GM19193 (cell line): Measurements from ENCODE around the gene WDFY1.

Experiments
- POLR2A ChIP-seq: IDR thresholded peaks from 4 replicates; pipeline ENCODE4 v1.6.1; 2011; ENCODE audit not compliant: insufficient read depth, insufficient read length; ENCODE audit errors: extremely low read depth

The WDFY1 gene

DNA sequence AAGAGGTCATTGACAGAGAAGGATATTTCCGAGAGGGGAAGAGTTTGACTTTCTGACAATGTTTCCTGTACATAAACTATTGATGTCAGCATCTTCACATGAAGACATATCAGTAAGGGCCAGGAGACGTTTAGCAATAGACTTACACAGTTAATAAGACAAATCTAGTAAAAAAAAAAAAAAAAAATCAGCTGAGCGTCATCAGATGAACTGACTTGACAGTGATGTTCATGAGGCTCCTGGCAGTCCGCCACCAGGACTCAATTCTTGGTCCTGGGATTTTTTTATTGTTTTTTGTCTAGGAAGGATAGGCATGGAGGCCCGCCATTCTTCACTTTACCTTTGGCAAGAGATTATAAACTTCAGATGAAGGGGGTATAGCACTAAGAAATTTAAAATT lies 26.6 kb upstream of the WDFY1 start:
- TF ChIP-seq POLR2A = no peak

DNA sequence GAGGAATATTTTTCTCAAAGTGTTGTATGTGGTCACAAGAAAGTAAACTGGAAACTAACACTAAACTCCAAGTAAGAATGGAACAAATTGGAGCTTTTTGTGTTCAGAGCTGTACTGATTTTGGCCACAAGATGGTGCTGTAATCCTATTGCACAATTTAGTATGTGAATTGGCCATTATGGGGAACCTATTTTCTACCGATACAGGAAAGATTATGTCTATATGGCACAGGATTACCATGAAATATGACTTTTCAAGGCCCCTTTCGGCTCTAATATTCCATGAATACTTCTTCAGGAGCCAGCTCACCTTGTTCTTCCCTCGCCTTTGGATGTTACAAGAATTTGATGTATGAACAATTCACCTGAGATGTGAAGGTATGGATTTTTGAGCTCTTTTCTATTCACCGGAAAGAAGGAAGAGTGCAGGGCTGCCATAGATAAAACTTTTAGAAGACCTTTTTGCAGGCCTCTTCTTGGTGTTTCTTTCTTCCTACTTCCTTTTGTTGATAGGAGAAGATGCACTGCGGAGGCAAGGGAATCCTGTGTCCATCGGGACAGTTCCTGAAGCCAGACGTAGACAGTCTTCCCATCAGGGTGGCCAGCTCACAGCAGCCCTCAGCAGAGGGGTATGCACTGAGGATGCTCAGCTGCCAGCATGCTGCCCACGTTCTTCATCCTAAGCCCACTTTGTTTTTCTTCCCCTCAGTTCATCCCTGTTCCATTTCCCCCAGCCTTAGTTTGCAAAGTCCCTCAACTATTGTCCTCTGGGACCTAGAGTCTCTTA lies 25.4 kb upstream of the WDFY1 start:
- TF ChIP-seq POLR2A = no peak

GRCh38 chr2:223969856-223970255 lies 24.7 kb upstream of the WDFY1 start:
- no peak for TF ChIP-seq POLR2A

GRCh38 chr2:223969315-223969714 lies 24.2 kb upstream of the WDFY1 start:
- no peak for TF ChIP-seq POLR2A

DNA sequence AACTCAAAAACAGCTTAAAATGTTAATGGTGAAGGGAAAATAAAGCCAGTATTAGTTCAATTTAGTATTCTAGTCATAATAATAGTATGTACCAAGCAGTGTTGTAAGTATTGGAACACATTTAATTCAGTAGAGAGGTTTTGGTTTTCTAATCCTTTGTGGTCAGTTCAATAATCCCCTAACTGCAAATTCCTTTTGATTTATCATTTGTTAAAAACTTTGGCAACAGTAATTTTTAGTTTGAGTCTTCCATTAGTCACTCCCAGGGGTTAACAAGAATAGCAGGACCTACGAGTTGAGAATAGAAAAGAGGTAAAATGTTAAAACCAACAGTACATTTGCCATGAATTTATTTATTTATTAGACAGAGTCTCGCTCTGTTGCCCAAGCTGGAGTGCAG lies 22.8 kb upstream of the WDFY1 start:
- no peak for TF ChIP-seq POLR2A

GRCh38 chr2:223959688-223960087 lies 14.6 kb upstream of the WDFY1 start:
- no peak for TF ChIP-seq POLR2A

DNA sequence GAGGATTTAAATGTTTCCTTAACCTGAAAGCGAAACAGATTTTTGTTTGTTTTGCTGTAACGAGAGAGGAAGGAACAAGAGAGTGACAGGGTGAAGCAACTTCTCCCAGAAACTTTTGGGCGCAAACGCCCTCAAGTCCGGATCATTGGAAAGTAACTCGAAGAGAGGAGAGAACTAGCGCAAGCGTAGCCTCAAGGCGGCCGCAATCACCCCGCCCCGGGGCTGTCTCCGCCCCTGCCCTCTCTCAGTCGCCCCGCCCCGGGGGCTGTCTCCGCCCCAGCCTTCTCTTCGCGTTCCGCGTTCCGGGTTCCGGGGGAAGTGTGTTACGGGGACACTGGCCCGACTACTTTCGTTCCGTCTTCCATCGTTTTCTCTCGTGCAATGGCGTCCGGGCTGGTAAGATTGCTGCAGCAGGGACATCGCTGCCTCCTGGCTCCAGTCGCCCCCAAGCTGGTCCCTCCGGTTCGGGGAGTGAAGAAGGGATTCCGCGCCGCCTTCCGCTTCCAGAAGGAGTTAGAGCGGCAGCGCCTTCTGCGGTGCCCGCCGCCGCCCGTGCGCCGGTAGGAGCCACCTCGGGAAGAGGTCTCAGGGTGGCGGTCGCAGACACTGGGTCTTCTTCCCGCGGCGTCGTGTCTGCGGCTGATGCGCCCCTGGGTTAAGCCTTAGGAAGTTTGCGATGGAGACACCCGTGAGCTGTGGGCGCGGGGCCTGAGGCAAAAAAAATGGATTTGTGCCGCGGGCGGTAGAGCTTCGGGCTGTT lies 12.1 kb upstream of the WDFY1 start, which contains the start of gene MRPL44:
Gene MRPL44 (plus strand): TSS at position 372 of the 760 bp plus-strand sequence. CDS start 10 bp downstream, at position 382.
- peak; percentile 78 for TF ChIP-seq POLR2A

DNA sequence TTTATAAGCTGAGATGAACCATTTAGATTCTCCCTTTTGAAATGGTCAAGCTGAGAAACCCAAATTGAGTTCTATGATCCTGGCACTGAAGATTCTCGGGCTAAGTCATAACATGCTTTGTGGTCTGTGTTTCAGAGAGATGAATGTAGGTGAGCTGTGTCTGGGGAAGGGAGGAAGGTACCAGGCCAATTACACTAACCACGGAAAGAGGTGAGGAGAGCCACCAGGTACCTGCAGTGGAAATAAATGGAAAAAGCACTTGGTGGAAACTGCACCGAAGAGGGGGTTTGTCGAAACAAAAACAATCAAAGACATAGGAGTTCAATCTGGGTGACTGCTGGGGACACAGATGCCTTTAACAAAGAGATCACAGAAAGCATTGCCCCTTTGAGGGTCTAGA lies 11.2 kb upstream of the WDFY1 start:
- no peak for TF ChIP-seq POLR2A

DNA sequence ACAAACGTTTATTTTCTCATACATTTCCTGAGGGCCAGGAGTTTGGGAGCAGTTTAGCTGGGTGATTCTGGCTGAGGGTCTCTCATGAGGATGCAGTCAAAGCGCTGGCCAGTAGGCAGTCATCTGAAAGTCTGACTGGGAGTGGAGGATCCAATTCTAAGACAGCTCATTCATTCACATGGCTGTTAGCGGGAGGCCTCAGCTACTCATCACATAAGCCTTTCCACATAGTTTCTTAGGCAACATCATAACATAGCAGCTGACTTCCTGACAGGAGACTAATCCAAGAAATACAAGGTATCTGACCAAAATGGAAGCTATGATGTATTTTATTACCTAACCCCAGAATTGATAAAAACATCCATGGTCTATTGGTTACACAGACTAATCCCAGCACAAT lies 9.3 kb upstream of the WDFY1 start:
- TF ChIP-seq POLR2A = no peak

DNA sequence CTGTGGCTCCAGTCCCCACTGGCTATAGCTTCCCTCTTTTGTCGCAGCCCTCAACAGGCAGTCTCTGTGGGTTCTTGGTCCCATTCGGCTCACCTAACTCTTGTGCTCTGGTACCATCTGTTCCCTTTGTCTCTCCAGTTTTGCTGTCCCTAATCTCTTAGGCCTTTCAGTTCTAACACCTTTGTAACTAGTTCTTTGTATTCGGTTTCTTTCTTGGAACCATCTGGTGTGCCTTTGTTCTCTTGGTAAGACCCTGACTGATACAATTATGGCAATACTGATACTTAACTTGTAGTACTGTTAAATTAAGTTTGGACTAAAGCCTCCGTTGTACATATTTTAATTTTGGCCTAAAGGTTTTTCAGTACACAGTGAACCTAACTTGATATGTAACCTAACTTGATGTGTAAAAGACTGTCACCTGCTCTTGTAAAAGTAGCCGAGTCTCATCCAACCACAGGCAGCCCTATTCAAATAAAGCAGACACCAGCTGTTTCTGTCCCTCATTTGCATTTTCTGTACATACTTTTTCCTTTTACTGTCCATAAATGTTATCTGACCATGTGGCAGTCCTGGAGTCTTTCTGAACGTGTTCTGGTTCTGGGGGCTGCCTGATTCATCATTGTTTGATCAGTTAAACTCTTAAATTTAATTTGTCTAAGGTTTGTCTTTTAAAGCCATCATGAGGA lies 7.3 kb upstream of the WDFY1 start:
- peak; percentile 50 for TF ChIP-seq POLR2A

GRCh38 chr2:223950448-223951347 lies 5.6 kb upstream of the WDFY1 start:
- no peak for TF ChIP-seq POLR2A

DNA sequence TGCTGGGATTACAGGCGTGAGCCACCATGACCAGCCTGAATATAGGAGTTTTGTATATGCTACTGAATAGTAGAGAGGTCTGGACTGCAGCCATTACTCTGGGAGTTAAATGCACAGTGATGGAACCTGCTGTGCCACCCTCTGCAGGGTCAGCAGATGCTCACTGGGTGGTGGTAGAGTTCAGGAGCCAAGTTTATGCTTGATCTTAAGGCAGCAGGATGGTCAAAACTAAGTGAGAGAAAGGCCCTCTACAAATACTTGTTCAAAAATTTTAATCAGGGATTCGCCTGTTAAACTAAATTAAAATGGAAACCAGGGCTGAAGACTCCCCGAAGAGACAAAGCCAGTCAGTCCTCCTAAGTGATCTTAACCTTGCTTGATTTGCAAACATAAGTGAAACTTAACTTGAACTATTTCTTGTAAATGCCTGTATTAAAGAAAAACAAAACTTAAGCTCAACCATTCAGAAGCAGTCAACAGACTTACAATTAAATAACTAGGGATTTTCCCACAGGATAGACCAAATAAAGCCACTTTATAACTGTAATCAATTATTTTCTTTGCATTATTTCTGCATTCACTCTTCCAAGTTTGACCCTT lies 4.2 kb upstream of the WDFY1 start:
- no peak for TF ChIP-seq POLR2A

DNA sequence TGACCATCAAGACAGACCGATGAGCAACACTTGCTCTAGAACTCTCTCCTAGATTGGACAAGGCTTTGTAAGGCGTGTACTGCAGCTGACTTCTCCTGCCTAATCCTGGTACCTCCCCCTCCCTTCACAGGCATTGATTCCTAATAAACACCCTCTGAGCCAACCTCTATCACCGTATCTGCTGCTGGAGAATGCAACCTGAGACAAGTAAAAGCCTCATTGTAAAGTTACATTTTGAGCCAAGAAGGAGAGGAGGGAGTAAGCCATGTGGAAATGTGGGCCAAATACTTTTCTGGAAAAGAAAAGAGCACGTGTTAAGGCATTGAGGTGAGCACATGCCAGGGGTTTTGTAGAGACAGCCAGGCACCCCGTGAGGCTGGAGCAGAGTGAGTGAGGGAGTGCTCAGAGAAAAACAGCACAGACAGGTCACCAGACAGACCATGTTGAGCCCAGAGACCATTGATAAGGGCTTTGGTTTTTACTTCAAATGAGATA lies 2.6 kb upstream of the WDFY1 start:
- TF ChIP-seq POLR2A = no peak

- TF ChIP-seq POLR2A = no peak
Observed at GRCh38 chr2:223945755-223946154, 620 bp upstream of the WDFY1 start.
